Measurements from ENCODE around the gene HOMEZ.
"Not testable (repeated sequence)": the region's sequence is repeated elsewhere in the genome, so short reads cannot be mapped to it uniquely, and the experiment has no call there.

Gene HOMEZ

DNA sequence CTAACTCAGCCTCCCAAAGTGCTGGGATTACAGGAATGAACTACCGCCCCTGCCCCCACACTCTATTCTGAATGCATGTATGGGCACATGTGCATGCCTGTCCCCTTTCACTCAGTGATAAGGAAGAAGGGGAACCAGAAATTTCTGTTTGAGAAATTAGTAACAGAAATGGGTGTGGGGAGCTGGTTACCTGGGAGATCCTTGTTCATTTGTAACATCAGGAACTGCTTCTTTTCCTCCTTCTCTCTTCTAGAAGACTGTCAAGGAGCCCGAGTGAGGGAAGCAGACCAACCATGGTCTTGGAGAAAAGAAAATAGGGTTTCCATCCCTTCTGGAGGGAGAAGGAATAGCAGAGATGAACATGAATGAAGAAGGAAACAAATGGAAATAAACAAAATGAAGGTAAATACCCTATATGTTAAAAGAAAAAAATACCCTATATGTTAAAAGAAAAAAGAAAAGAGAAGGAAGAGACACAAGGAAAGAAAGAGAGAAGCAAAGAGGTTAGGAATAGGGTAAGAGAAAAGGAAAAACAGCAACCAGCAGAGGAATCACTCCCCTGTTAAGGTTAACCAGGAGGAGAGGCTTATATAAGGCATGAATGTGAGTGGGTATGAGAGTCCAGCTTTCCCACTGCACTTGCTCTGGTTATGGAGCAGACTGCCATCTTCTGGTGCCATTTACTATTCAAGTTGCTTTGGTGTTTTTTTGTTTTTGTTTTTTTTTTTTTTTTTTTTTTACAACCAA is 13.5 kb upstream of the HOMEZ start:
- H3K4me3 Mint-ChIP-seq, result peak overlapping the region; percentile 89
- no peak overlapping the region for H3K27ac Mint-ChIP-seq
- no peaks in the 10 kb centered on the region for H3K9me3 Mint-ChIP-seq
- peaks cover 18% of the 10 kb centered on the region for H3K36me3 Mint-ChIP-seq (ENCODE audit: low read depth)
- H3K4me1 Mint-ChIP-seq (ENCODE audit: low read depth), result peaks cover 33% of the 10 kb centered on the region
- H3K27me3 Mint-ChIP-seq, result no peaks in the 10 kb centered on the region

DNA sequence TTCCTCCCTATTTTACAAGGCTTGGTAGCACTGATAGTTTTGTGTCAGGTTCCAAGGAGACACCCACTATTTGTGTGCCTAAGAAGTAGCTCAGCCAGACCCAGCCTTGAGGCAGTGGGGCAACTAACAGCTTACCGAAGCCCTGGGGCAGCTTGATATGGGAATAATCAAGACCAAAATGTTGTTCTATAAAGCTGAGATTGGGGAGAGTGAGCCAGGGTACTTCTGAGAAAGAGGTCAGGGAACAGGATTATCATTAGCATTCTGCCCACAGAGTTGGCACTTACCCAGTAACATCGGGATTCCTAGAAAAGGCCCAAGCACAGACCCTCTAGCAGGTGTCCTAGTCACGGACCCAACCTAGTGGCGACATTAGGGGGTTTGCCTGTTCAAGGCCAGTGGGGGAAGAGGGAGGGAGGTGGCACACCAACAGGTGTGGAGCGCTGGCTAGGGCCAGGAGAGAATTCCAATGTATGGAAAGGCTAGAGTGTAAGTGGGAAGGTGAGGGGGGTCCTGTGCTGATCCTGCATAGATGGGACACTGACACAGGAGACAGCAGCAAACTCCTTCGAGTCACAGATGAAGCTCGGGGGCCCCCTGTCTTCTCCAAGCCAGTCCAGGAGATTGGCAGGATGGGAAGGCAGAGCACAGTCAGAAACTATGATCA is 11.8 kb upstream of the HOMEZ start:
- H3K9me3 Mint-ChIP-seq, result no peaks in the 10 kb centered on the region
- H3K4me1 Mint-ChIP-seq (ENCODE audit: low read depth), result peaks cover 28% of the 10 kb centered on the region
- peaks cover 18% of the 10 kb centered on the region for H3K36me3 Mint-ChIP-seq (ENCODE audit: low read depth)
- H3K27ac Mint-ChIP-seq, result peak overlapping the region; percentile 28
- H3K27me3 Mint-ChIP-seq, result no peaks in the 10 kb centered on the region
- no peak overlapping the region for H3K4me3 Mint-ChIP-seq

DNA sequence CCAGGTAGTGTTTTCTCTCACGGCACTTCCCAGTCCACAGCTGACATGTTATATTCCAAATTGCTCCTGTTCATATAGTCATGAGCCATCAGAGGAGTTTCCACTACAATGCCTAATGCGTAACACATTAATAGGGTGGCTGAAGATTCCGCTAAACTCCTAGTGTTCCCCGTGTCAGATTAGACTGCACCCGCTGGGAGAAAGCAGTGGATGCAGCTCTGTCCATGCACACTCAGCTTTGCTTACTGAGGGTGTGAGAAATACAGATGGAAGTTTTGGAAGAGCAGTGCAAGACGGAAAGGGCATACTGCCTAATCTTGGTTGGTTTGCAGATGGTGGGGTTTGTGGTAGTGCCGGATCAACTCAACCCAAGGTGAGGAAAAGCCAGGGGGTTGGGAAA is 11.2 kb upstream of the HOMEZ start:
- H3K36me3 Mint-ChIP-seq (ENCODE audit: low read depth), result peaks cover 18% of the 10 kb centered on the region
- no peaks in the 10 kb centered on the region for H3K9me3 Mint-ChIP-seq
- no peaks in the 10 kb centered on the region for H3K27me3 Mint-ChIP-seq
- H3K4me3 Mint-ChIP-seq, result no peak overlapping the region
- H3K27ac Mint-ChIP-seq, result no peak overlapping the region
- H3K4me1 Mint-ChIP-seq (ENCODE audit: low read depth), result peaks cover 25% of the 10 kb centered on the region

DNA sequence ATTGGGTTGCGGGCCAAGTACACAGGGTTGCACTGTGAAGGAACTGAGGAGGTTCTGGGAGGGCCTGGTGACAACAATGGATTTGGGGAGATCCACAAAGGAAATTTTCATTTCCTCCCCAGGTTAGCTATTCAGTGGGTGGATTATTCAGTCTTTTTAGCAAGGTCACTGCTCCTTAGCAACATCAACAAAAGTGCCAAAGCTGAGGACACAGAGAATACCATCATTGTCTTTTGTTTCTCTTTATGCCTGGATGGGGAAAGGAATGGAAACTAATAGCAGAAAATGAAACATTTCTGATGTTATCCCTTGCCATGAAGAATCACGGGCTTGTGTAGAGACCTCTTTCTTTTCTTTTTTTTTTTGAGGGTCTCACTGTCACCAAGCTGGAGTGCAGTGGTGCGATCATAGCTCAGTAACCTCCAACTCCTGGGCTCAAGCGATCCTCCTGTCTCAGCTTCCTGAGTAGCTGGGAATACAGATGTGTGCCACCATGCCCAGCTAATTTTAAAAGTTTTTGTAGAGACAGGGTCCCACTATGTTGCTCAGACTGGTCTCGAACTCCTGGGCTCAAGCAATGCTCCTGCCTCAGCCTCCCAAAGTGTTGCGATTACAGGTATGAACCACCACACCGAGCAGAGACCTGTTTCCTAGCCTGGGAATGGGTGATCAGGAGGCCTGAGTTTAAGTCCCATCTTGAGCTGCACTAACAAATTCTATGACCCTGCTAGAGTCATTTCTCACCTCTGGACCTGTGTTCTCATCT is 10.3 kb upstream of the HOMEZ start:
- no peak overlapping the region for H3K27ac Mint-ChIP-seq
- no peak overlapping the region for H3K4me3 Mint-ChIP-seq
- peaks cover 18% of the 10 kb centered on the region for H3K36me3 Mint-ChIP-seq (ENCODE audit: low read depth)
- peaks cover 25% of the 10 kb centered on the region for H3K4me1 Mint-ChIP-seq (ENCODE audit: low read depth)
- no peaks in the 10 kb centered on the region for H3K27me3 Mint-ChIP-seq
- no peaks in the 10 kb centered on the region for H3K9me3 Mint-ChIP-seq

DNA sequence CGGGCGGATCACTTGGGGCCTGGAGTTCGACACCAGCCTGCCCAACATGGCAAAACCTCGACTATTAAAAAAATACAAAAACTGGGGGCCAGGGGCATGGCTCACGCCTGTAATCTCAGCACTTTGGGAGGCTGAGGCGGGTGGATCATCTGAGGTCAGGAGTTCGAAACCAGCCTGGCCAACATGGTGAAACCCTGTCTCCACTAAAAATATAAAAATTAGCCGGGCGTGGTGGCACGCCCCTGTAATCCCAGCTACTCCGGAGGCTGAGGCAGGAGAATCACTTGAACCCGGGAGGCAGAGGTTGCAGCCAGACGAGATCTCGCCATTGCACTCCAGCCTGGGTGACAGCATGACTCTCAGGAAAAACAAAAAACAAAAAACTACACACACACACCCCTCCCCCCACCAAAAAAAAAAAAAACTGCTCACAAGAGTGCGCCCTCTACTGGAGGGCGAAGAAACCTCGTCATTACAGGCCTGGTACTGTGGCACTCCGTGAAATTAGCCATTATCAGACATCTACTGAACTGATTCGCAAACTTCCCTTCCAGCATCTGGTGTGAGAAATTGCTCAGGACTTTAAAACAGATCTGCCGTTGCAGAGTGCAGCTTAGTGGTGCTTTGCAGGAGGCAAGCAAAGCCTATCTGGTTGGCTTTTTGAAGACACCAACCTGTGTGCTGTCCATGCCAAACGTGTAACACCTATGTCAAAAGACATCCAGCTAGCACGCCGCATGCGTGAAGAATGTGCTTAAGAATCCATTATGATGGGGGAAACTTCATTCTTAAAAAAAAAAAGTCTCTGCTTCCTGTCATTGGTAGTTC is 9.0 kb upstream of the HOMEZ start:
- H3K27ac Mint-ChIP-seq, result no peak overlapping the region
- no peak overlapping the region for H3K4me3 Mint-ChIP-seq
- H3K36me3 Mint-ChIP-seq (ENCODE audit: low read depth), result peaks cover 18% of the 10 kb centered on the region
- no peaks in the 10 kb centered on the region for H3K27me3 Mint-ChIP-seq
- peaks cover 18% of the 10 kb centered on the region for H3K4me1 Mint-ChIP-seq (ENCODE audit: low read depth)
- no peaks in the 10 kb centered on the region for H3K9me3 Mint-ChIP-seq

DNA sequence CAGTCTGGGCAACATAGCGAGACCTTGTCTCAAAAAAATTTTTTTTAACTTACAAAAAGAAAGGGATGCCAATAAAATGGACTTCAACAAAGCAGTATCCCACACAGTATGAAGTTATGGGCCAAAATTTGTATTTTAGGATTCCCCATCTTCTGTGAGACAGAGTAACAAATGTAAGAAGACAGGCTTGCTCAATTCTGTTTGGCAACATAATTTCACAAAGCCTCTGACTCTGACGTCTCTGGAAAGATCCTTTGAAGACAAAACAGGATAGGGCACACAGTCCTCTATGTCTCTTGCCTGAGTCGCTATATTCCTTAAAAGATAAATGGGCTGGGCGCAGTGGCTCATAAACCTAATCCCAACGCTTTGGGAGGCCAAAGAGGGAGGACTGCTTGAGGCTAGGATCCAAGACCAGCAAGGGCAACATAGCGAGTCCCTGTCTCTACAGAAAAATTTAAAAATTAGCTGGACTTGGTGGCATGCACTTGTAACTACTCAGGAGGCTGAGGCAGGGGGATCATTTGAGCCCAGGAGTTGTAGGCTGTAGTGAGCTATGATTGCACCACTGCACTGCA is 1.1 kb upstream of the HOMEZ start:
- no peaks in the 10 kb centered on the region for H3K27me3 Mint-ChIP-seq
- peaks cover 8% of the 10 kb centered on the region for H3K36me3 Mint-ChIP-seq (ENCODE audit: low read depth)
- peaks cover 31% of the 10 kb centered on the region for H3K4me1 Mint-ChIP-seq (ENCODE audit: low read depth)

DNA sequence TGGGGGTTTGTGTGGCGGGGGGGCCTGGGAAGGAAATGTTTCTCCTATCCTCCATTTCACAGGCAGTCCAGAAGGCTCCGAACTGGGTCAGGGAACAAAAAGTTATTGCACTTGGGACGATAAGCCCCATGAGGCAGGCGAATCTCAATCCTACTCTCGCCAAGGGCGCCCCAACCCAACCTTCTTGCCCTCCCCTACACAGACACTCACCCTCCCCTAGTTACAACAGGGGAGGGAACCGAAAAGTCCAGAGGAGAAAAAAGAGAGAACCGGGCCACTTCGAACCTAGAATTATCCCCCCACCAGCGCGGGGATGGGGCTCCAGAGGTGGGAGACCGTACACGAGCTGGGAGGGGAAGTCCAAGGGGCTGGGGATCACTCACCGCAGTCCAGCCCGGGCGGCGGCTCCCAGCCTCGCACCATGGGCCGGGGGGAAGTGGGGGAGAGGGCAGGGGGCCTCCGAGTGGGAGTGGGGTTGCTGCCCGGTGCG is 357 bp downstream of the HOMEZ start:
- Mint-ChIP-seq H3K27me3 (no peaks in the 10 kb centered on the region), H3K27ac (peak overlapping the region; percentile 95), H3K4me3 (peak overlapping the region; percentile 96), H3K9me3 (no peaks in the 10 kb centered on the region), H3K36me3 (ENCODE audit: low read depth) (peaks cover 8% of the 10 kb centered on the region), H3K4me1 (ENCODE audit: low read depth) (peaks cover 31% of the 10 kb centered on the region)

More for the DNA sequence above, 1.1 kb upstream of the HOMEZ start:
- H3K4me3 Mint-ChIP-seq, result peak overlapping the region; percentile 96
- no peaks in the 10 kb centered on the region for H3K9me3 Mint-ChIP-seq
- peak overlapping the region; percentile 95 for H3K27ac Mint-ChIP-seq

DNA sequence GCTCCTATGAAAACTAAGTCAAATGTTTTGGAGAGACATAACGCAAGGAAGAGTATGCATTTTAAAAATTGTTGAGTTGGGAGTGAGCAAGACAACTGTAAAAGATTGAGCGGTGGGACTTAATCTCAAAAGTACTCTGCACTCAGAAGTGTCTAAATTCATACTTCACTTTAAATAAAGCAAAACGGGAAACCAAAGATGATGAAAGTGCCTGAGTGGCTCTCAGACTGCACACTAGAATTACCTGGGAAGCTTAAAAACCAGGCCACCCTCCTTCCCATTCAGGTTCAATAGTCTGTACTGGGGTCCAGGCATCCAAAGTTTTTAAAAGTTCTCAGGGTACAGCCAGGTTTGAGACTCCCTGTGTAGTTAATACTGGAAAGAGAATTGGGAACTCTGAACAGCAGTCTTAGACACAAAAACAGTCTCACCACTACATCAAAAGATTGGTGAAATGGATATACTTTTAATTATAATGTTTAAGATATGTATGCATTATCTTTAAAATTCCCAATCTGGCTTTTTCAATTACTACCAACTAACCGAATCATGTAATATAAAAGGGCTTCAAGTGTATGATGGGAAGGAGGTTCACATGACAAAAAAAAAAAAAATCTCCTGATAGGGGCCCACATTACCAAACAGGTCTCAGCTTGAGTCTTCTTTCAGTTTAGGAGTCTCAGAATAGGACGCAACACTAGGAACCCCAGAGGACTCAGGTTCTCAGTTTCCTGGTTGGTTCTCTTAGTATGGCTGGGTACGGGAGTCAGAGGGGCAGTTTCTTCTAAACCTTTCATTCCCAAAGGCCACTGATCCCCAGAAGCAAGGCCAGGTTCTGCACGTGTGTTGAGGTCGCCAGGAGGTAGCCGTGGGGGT is 1.0 kb downstream of the HOMEZ start:
- H3K4me1 Mint-ChIP-seq (ENCODE audit: low read depth), result peaks cover 31% of the 10 kb centered on the region
- H3K27me3 Mint-ChIP-seq, result no peaks in the 10 kb centered on the region
- peak overlapping the region; percentile 95 for H3K27ac Mint-ChIP-seq
- peaks cover 8% of the 10 kb centered on the region for H3K36me3 Mint-ChIP-seq (ENCODE audit: low read depth)
- H3K9me3 Mint-ChIP-seq, result no peaks in the 10 kb centered on the region
- peak overlapping the region; percentile 96 for H3K4me3 Mint-ChIP-seq

DNA sequence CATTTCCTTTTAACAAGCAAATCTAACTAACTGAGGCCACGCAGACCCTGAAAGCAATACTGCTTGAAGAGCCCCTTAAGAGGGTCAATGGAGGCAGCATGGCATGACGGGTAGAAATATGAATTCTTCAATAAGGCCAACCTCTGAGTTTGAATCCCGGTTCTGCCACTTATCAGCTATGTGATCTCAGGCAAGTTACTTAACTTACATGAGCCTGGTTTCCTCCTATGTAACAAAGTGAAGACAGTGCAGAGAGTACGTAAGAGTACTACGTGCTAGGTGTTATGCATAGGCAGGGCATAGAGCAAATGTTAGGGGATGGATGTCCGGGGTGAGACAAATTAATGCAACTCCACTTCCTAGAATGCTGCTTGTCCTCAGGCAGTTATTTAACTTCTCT is 4.7 kb downstream of the HOMEZ start:
- Mint-ChIP-seq H3K4me3 (no peak overlapping the region), H3K9me3 (no peaks in the 10 kb centered on the region), H3K4me1 (ENCODE audit: low read depth) (peaks cover 23% of the 10 kb centered on the region), H3K27me3 (no peaks in the 10 kb centered on the region), H3K27ac (no peak overlapping the region), H3K36me3 (ENCODE audit: low read depth) (peaks cover 8% of the 10 kb centered on the region)

DNA sequence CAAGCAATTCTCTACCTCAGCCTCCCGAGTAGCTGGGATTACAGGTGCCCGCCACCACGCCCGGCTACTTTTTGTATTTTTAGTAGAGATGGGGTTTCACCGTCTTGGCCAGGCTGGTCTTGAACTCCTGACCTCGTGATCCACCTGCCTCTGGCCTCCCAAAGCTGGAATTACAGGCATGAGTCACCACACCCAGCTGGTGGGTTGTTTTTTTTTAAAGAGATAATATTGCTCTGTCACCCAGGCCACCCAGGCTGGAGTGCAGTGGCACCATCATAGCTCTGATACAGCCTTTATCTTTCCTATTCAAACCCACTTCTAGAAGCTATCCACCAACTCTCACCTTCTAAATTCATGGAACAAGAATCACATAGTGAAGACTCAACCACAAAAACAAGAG is 8.0 kb downstream of the HOMEZ start:
- not testable (repeated sequence) for H3K4me3 Mint-ChIP-seq; H3K27me3 Mint-ChIP-seq; H3K9me3 Mint-ChIP-seq; H3K4me1 Mint-ChIP-seq (ENCODE audit: low read depth); H3K27ac Mint-ChIP-seq
- peaks cover 13% of the 10 kb centered on the region for H3K36me3 Mint-ChIP-seq (ENCODE audit: low read depth)

DNA sequence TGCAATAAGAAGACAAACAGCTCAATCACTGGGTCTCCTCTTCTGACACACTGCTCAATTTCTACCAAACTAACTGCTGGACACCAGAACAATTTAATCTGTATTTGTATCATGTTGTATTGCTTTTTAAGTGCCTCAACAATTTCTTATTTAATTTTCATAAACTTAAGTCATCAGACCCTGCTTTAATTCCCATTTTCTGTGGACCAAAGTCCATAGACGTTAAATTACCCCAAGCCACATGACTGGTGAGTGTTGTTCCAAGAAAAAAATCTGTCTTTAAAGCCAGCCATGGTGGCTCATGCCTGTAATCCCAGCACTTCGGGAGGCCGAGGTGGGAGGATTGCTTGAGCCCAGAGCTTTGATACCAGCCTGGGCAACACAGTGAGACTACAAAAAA is 8.7 kb downstream of the HOMEZ start:
- Mint-ChIP-seq H3K4me3 (no peak overlapping the region), H3K36me3 (ENCODE audit: low read depth) (peaks cover 11% of the 10 kb centered on the region), H3K9me3 (no peaks in the 10 kb centered on the region), H3K27me3 (no peaks in the 10 kb centered on the region), H3K4me1 (ENCODE audit: low read depth) (no peaks in the 10 kb centered on the region), H3K27ac (no peak overlapping the region)

DNA sequence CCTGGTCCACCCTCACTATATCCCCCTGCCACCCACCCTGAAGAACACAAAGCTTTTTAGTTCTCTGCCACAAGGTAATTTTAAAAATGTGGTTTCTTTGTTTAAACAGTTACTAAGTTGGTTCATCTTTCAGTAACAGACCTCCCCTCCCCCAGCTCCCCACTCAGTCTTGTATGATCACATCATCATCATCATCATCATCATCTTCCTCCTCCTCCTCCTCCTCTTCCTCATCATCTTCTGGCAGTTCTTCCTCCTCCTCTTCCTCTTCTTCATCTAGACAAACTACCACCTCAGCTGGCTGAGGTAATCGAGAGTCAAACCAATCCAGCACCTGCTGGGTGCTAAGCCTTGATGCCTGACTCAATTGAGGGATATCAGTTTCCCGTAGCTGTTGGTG is 10.5 kb downstream of the HOMEZ start:
- Mint-ChIP-seq H3K9me3 (no peaks in the 10 kb centered on the region), H3K4me3 (no peak overlapping the region), H3K36me3 (ENCODE audit: low read depth) (peaks cover 11% of the 10 kb centered on the region), H3K27ac (peak overlapping the region; percentile 66), H3K4me1 (ENCODE audit: low read depth) (no peaks in the 10 kb centered on the region), H3K27me3 (no peaks in the 10 kb centered on the region)

DNA sequence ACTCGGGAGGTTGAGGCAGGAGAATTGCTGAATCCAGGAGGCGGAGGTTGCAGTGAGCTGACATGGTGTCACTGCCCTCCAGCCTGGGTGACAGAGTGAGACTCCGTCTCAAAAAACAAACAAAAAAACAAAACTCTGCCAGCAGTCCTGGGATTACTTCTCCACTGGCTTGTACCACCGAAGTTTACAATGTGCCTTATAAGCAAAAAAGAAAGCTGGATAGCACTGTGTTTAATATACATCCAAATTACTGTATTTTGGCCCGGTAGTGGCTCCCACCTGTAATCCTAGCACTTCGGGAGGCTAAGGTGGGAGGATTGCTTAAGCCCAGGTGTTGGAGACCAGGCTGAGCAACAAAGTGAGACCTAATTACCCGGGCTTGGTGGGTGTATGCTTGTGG is 16.7 kb downstream of the HOMEZ start:
- peaks cover 3% of the 10 kb centered on the region for H3K27me3 Mint-ChIP-seq
- no peaks in the 10 kb centered on the region for H3K4me1 Mint-ChIP-seq (ENCODE audit: low read depth)

More for the DNA sequence above, 16.7 kb downstream of the HOMEZ start:
- H3K9me3 Mint-ChIP-seq, result no peaks in the 10 kb centered on the region
- H3K4me3 Mint-ChIP-seq, result no peak overlapping the region
- H3K27ac Mint-ChIP-seq, result no peak overlapping the region
- no peaks in the 10 kb centered on the region for H3K36me3 Mint-ChIP-seq (ENCODE audit: low read depth)

Measured in stimulated activated naive CD8-positive, alpha-beta T cell treated with anti-CD3 and anti-CD28 coated beads, Interleukin-15, Interleukin-2, amounts not matched to agents 100 ng/mL and 50 ng/mL, for 24 hours (primary cell).